WI38 (cell line): Measurements from ENCODE around the gene PARD3B.
"Not testable (repeated sequence)": the region's sequence is repeated elsewhere in the genome, so short reads cannot be mapped to it uniquely, and the experiment has no call there.

Experiments
- H3K4me3 ChIP-seq: 2 replicates; pipeline ENCODE4 v1.5.1; 2011; ENCODE audit warnings: low read depth, mild to moderate bottlenecking, control low read depth, low read length
- TF ChIP-seq, protein P1 (sequence below): IDR thresholded peaks from 2 replicates; pipeline ENCODE4 v1.5.1; 2012; ENCODE audit warnings: low read depth, mild to moderate bottlenecking, control low read depth, low read length

The PARD3B gene

DNA sequence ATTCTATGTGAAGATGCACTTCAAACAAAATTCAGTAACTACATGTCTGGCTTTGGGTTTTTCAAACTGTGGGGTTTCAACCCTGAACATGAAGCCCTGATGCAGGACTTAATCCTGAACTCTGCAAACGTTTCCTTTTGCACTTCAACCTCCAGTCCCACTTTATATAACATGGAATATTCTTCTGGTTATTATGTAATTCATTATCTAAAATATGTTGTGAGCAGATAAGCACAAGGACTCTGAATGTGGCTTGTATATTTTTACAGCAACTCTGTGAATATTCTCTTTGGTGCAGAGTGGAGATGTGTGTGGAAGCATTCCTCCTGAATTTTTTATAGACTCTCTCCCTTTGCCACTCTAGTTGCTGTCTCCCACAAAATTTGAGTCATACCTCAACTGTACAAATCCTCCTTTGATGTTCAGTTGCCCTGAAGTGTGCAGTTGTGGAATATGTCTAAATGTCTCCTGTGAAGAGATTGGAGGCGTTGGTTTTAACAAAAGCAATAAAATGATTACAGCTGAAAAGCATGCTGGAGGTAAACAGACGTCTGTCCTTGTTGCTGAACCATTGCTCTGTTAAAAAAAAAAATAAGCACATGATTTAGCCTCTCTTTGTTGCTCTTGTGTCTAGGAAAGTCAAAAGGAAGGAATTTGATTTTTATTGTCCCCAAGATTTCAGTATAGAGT is 931.9 kb downstream of the PARD3B start:
- H3K4me3 ChIP-seq, result no peak overlapping the region
- TF ChIP-seq, protein P1, sequence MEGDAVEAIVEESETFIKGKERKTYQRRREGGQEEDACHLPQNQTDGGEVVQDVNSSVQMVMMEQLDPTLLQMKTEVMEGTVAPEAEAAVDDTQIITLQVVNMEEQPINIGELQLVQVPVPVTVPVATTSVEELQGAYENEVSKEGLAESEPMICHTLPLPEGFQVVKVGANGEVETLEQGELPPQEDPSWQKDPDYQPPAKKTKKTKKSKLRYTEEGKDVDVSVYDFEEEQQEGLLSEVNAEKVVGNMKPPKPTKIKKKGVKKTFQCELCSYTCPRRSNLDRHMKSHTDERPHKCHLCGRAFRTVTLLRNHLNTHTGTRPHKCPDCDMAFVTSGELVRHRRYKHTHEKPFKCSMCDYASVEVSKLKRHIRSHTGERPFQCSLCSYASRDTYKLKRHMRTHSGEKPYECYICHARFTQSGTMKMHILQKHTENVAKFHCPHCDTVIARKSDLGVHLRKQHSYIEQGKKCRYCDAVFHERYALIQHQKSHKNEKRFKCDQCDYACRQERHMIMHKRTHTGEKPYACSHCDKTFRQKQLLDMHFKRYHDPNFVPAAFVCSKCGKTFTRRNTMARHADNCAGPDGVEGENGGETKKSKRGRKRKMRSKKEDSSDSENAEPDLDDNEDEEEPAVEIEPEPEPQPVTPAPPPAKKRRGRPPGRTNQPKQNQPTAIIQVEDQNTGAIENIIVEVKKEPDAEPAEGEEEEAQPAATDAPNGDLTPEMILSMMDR, result no peak

DNA sequence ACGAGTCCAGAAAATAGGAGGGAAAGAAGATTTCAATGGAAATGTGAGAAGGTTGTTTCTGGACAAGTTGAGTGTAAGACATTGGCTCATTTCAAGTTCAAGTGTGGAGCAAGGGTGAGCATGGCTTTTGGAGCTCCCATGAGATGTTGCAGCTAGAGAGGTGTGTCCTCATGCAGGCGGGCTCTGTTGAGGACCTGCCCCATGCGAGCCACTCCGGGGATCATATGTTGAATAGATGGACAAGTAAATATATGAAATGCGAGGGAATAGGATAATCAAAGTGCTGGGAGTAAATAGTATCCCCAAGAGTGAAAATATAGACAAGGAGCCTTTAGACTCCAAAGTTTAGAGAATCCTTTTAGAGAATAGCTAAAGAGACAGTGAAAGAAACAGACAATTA is 936.6 kb downstream of the PARD3B start:
- no peak overlapping the region for H3K4me3 ChIP-seq
- TF ChIP-seq, protein P1, result no peak

DNA sequence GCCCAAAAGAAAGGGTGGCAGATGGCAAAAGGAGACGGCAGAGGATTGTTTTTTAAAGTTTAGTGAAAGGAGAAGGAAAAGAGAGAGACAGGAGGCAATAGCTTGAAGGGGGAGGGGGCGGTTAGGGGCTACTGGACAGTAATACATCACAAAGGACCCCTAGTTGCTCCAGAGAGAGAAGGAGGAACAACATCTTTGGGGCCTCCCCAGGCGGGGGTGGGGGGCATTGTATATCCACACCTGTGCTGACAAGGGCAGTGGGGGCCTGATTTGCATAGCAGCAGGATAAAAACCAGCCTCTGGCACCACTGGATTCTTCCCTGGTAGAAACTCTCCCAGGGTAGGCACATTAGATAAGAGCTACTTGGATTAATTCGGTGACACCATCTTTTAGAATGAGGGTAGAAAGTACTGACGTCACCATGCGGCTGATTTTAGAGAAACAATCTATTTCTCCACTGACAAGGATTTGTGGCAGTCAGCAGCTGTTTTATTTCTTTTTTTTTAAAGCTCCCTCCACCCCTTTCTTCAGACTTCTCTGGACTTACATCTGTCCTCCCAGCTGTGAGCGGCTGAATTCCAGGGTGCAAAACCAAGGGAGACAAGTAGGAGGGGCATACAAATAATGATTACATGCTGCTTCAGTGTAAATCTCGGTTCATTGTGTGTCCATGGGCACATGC is 937.3 kb downstream of the PARD3B start:
- no peak overlapping the region for H3K4me3 ChIP-seq
- TF ChIP-seq, protein P1, result no peak

DNA sequence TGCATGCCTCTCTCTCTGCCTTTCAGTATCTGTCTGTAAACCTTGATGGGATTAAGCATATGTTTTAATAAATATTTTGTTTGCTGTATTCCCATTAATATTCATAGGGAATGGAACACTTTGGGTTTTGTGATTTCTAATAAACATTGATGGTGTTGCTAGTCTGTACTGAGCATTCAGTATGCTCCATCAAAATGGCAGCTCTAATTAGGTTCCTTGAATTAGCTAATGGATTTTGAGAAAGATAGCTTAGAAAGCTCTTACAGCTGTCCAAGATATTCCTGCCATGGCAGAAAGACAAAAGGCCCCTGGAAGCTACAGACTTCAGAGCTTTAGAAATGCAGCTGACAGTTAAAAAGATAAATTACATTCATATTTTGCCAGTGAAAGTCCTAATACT is 937.8 kb downstream of the PARD3B start:
- TF ChIP-seq, protein P1, result no peak
- H3K4me3 ChIP-seq, result no peak overlapping the region

DNA sequence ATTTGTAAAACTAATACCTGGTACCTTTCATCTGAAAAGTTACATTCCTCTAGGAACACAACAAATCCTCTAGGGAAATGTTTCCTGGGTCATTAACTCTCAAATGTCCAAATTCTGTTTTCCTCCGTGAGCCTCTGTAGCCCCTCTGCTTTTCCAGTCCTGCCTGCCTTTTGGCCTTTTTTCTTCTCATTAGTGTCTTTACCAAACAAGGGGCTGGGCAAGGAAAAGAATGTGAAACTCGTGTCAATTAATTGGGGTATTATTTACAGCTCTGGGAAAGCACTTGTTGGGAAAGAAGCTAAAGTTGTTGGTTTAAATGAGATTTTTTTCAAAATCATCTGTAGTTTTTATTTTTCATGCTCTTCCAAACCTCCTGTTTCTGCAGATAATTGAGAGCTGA is 938.9 kb downstream of the PARD3B start:
- H3K4me3 ChIP-seq, result no peak overlapping the region
- TF ChIP-seq, protein P1, result no peak

DNA sequence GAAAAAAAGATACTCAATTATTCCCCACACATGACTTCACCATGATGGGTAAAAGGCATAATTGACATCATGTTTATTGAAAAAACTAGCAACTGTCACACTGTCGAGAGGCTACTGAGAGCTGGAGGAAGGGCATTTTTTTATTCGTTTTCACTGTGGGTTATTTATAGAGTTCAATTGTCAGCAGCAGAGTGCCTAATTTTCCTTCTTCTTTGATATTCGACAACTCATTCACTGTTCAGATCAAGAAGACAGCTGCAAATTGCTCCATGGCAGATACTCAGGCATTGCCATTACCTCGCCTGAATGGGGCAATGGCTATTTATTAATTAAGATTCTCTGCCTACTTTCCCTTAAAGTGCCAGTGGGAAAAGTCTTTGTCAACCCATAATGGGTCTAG is 939.5 kb downstream of the PARD3B start:
- H3K4me3 ChIP-seq, result no peak overlapping the region
- TF ChIP-seq, protein P1, result no peak

DNA sequence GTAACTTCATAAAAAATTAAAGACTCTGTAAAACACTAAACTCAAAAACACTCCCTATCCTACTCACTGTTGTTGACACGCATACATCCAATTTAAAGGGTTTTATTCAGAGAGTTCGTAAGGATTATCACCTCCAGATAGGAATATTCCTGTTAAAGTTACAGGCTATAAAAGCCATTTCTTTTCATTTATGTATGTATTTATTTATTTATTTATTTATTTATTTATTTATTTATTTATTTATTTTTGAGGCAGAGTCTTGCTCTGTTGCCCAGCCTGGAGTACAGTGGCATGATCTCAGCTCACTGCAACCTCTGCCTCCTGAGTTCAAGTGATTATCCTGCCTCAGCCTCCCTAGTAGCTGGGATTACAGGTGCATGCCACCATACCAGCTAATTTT is 948.3 kb downstream of the PARD3B start:
- not testable (repeated sequence) for H3K4me3 ChIP-seq
